WTC11 (cell line): ENCODE data around the gene PI4KB. TPM values are rescaled to one million over a fixed set of nuclear protein-coding genes. Genes with fewer than 3 reads are reported as not detected.

Experiments used
- ATAC-seq: fragments of 200-7000 bp; cut with Tn5 transposase; 2 replicates; pipeline ENCODE4 v1.10.0; 2021; ENCODE audit warnings: mild to moderate bottlenecking, moderate library complexity
- CTCF ChIA-PET: fragments of 300-600 bp; sonication (Branson Sonifier 250); formaldehyde crosslinking; loops from one replicate; lab custom pipeline; 2021; ENCODE audit warnings: antibody characterized with exemption; lab: Charles Lee
- POLR2A ChIA-PET: fragments of 350-600 bp; sonication (Branson Sonifier 250); formaldehyde crosslinking; loops from one replicate; lab custom pipeline; 2021; ENCODE audit warnings: antibody characterized with exemption; lab: Charles Lee
- DNase-seq: peaks from one replicate; pipeline ENCODE4 v3.0.0; 2021; ENCODE audit warnings: low spot score
- H3K27ac Mint-ChIP-seq: 2 replicates; pipeline ENCODE4 v1.8.0; 2021; ENCODE audit warnings: mixed read lengths
- H3K27me3 Mint-ChIP-seq: 2 replicates; pipeline ENCODE4 v1.8.0; 2021; ENCODE audit warnings: low read depth, mild to moderate bottlenecking, moderate library complexity, mixed read lengths
- H3K36me3 Mint-ChIP-seq: 2 replicates; pipeline ENCODE4 v1.8.0; 2021; ENCODE audit warnings: mixed read lengths
- H3K4me1 Mint-ChIP-seq: 2 replicates; pipeline ENCODE4 v1.8.0; 2022; ENCODE audit warnings: mixed read lengths
- H3K4me3 Mint-ChIP-seq: 2 replicates; pipeline ENCODE4 v1.8.0; 2021; ENCODE audit warnings: mild to moderate bottlenecking, moderate library complexity, mixed read lengths
- H3K9me3 Mint-ChIP-seq: 2 replicates; pipeline ENCODE4 v1.8.0; 2021; ENCODE audit warnings: mixed read lengths
- ATF1 ChIP-seq: sonication (generic); formaldehyde crosslinking; IDR thresholded peaks from 2 replicates; pipeline ENCODE4 v1.8.1; 2023; ENCODE audit warnings: mild to moderate bottlenecking, moderate library complexity, missing genetic modification reagents
- ATF2 ChIP-seq: sonication (generic); formaldehyde crosslinking; IDR thresholded peaks from 2 replicates; pipeline ENCODE4 v1.8.1; 2022; ENCODE audit warnings: low read depth, missing genetic modification reagents, borderline replicate concordance
- CDX4 ChIP-seq: fragments of 250-450 bp; sonication (Bioruptor Pico); IDR thresholded peaks from 2 replicates; pipeline ENCODE4 v1.9.0; 2021; ENCODE audit warnings: moderate library complexity, mild to moderate bottlenecking, inconsistent platforms, borderline replicate concordance
- E2F4 ChIP-seq: sonication (generic); formaldehyde crosslinking; IDR thresholded peaks from 2 replicates; pipeline ENCODE4 v1.8.1; 2022; ENCODE audit warnings: low read depth, mild to moderate bottlenecking, moderate library complexity, missing genetic modification reagents, borderline replicate concordance
- E2F5 ChIP-seq: sonication (generic); formaldehyde crosslinking; IDR thresholded peaks from 2 replicates; pipeline ENCODE4 v1.8.1; 2022; ENCODE audit warnings: mild to moderate bottlenecking, moderate library complexity, missing genetic modification reagents
- ESRRA ChIP-seq: sonication (generic); formaldehyde crosslinking; IDR thresholded peaks from 2 replicates; pipeline ENCODE4 v1.8.1; 2022; ENCODE audit warnings: mild to moderate bottlenecking, missing genetic modification reagents, borderline replicate concordance
- FOXK1 ChIP-seq: sonication (generic); formaldehyde crosslinking; IDR thresholded peaks from 2 replicates; pipeline ENCODE4 v1.8.0; 2022; ENCODE audit warnings: mild to moderate bottlenecking, moderate library complexity, missing genetic modification reagents
- FOXP4 ChIP-seq: sonication (generic); formaldehyde crosslinking; IDR thresholded peaks from 2 replicates; pipeline ENCODE4 v1.8.0; 2022; ENCODE audit warnings: mild to moderate bottlenecking, missing genetic modification reagents
- GTF2I ChIP-seq: fragments of 250-450 bp; sonication (Bioruptor Pico); conservative IDR thresholded peaks from 2 replicates; pipeline ENCODE4 v1.4.0; 2021; ENCODE audit warnings: mild to moderate bottlenecking
- HMGXB4 ChIP-seq: sonication (generic); formaldehyde crosslinking; IDR thresholded peaks from 2 replicates; pipeline ENCODE4 v1.8.1; 2023; ENCODE audit warnings: mild to moderate bottlenecking, moderate library complexity, missing genetic modification reagents
- MXD4 ChIP-seq: fragments of 250-450 bp; sonication (Bioruptor Pico); IDR thresholded peaks from 2 replicates; pipeline ENCODE4 v1.8.0; 2021; ENCODE audit warnings: mild to moderate bottlenecking, moderate library complexity, borderline replicate concordance
- NFYB ChIP-seq: sonication (generic); formaldehyde crosslinking; conservative IDR thresholded peaks from 2 replicates; pipeline ENCODE4 v1.8.0; 2022; ENCODE audit warnings: low read depth, missing genetic modification reagents
- NR1H2 ChIP-seq: sonication (generic); formaldehyde crosslinking; IDR thresholded peaks from 2 replicates; pipeline ENCODE4 v1.9.0; 2021; ENCODE audit warnings: mild to moderate bottlenecking, moderate library complexity, missing genetic modification reagents
- NR2C2 ChIP-seq: sonication (generic); formaldehyde crosslinking; IDR thresholded peaks from 2 replicates; pipeline ENCODE4 v1.8.0; 2022; ENCODE audit warnings: mild to moderate bottlenecking, missing genetic modification reagents
- PREB ChIP-seq: sonication (generic); formaldehyde crosslinking; IDR thresholded peaks from 2 replicates; pipeline ENCODE4 v1.8.1; 2022; ENCODE audit warnings: mild to moderate bottlenecking, missing genetic modification reagents, moderate library complexity, borderline replicate concordance
- PRRX2 ChIP-seq: fragments of 250-450 bp; sonication (Bioruptor Pico); IDR thresholded peaks from 2 replicates; pipeline ENCODE4 v1.8.0; 2021; ENCODE audit warnings: mild to moderate bottlenecking
- RORB ChIP-seq: fragments of 250-450 bp; sonication (Bioruptor Pico); IDR thresholded peaks from 2 replicates; pipeline ENCODE4 v1.9.0; 2021; ENCODE audit warnings: mild to moderate bottlenecking
- SP1 ChIP-seq: sonication (generic); formaldehyde crosslinking; conservative IDR thresholded peaks from 2 replicates; pipeline ENCODE4 v1.8.1; 2022; ENCODE audit warnings: missing genetic modification reagents
- ZNF121 ChIP-seq: sonication (generic); formaldehyde crosslinking; IDR thresholded peaks from 2 replicates; pipeline ENCODE4 v1.8.0; 2023; ENCODE audit warnings: missing genetic modification reagents
- total RNA-seq: library from RNA; stranded (reverse); gene quantifications from 3 replicates; pipeline ENCODE4 v1.2.3, GENCODE V29; 2021

The PI4KB gene
- total RNA-seq, 1 experiment from 2014 or later: 33.6 TPM

GRCh38 chr1:151313501-151313900 is 13.7 kb downstream of the PI4KB start:
- ChIA-PET CTCF (interaction anchor here (4.6 kb wide), 1 partner anchor 13 kb away, joined by 73 read pairs; no protein-coding TSS in a partner anchor), POLR2A (no interaction called here)
- Mint-ChIP-seq H3K4me3 (no peak overlapping the region), H3K9me3 (no peaks in the 10 kb centered on the region), H3K4me1 (peaks cover 18% of the 10 kb centered on the region), H3K27ac (no peak overlapping the region), H3K27me3 (no peaks in the 10 kb centered on the region), H3K36me3 (peaks cover 8% of the 10 kb centered on the region)
- ATAC-seq: no peak
- DNase-seq: no peak
- TF ChIP-seq MXD4: no peak
- TF ChIP-seq CDX4 (CRISPR knock-in tag): no peak
- TF ChIP-seq ESRRA (CRISPR knock-in tag): no peak
- no peak for TF ChIP-seq PREB (CRISPR knock-in tag)
- TF ChIP-seq FOXK1 (CRISPR knock-in tag): no peak
- TF ChIP-seq NR1H2: no peak
- no peak for TF ChIP-seq HMGXB4 (CRISPR knock-in tag)
- TF ChIP-seq RORB (CRISPR knock-in tag): no peak
- TF ChIP-seq ATF2 (CRISPR knock-in tag): no peak
- TF ChIP-seq PRRX2: no peak

GRCh38 chr1:151312826-151313225 is 14.4 kb downstream of the PI4KB start:
- no peak overlapping the region for H3K4me3 Mint-ChIP-seq
- peaks cover 13% of the 10 kb centered on the region for H3K36me3 Mint-ChIP-seq
- no peaks in the 10 kb centered on the region for H3K9me3 Mint-ChIP-seq
- TF ChIP-seq NFYB (CRISPR knock-in tag) (no peak), NR1H2 (no peak), E2F5 (CRISPR knock-in tag) (no peak), ATF1 (no peak), ZNF121 (CRISPR knock-in tag) (peak; percentile 67), E2F4 (CRISPR knock-in tag) (no peak)
- no peak overlapping the region for H3K27ac Mint-ChIP-seq
- ChIA-PET POLR2A (no interaction called here), CTCF (interaction anchor here (1.0 to 4.6 kb wide), 2 partner anchors 12 to 28 kb away, joined by 4 to 73 read pairs; no protein-coding TSS in a partner anchor)
- DNase-seq (no peak), ATAC-seq (no peak)
- H3K27me3 Mint-ChIP-seq: no peaks in the 10 kb centered on the region
- peaks cover 18% of the 10 kb centered on the region for H3K4me1 Mint-ChIP-seq

GRCh38 chr1:151312411-151312810 is 14.8 kb downstream of the PI4KB start:
- CTCF ChIA-PET: interaction anchor here (1.0 to 4.6 kb wide), 2 partner anchors 12 to 28 kb away, joined by 4 to 73 read pairs; no protein-coding TSS in a partner anchor
- Mint-ChIP-seq H3K27me3 (no peaks in the 10 kb centered on the region), H3K9me3 (no peaks in the 10 kb centered on the region), H3K36me3 (peaks cover 18% of the 10 kb centered on the region), H3K4me1 (peaks cover 18% of the 10 kb centered on the region), H3K4me3 (no peak overlapping the region), H3K27ac (no peak overlapping the region)
- no peak for TF ChIP-seq SP1 (CRISPR knock-in tag)
- no peak for TF ChIP-seq MXD4
- TF ChIP-seq GTF2I (CRISPR knock-in tag): no peak
- TF ChIP-seq NR2C2 (CRISPR knock-in tag): no peak
- TF ChIP-seq FOXP4 (CRISPR knock-in tag): no peak
- no peak for ATAC-seq
- POLR2A ChIA-PET: no interaction called here
- DNase-seq: no peak
